Liver (tissue), 9 donors: ENCODE data around the gene NFILZ. TPM values are rescaled to one million over a fixed set of nuclear protein-coding genes. Genes with fewer than 3 reads are reported as not detected.

Experiments
- DNase-seq: peaks from one replicate; pipeline ENCODE4 v3.0.0-alpha.2; 2017; ENCODE audit warnings: low spot score
- H3K27ac ChIP-seq, 2 donors: one replicate each; pipeline ENCODE4 v1.7.0; 2013; ENCODE audit warnings: inconsistent platforms in 2 of 2, low read length in 2 of 2, control low read depth in 1 of 2, low read depth in 1 of 2, mild to moderate bottlenecking in 1 of 2
- H3K27me3 ChIP-seq, 4 donors: one replicate each; pipeline versions ENCODE4 v1.6.1 to v1.7.0; 2013; ENCODE audit warnings: low read length in 3 of 4, inconsistent platforms in 1 of 4, mild to moderate bottlenecking in 1 of 4, moderate library complexity in 1 of 4; ENCODE audit not compliant: control insufficient read depth in 4 of 4, insufficient read depth in 4 of 4
- H3K36me3 ChIP-seq, 4 donors: one replicate each; pipeline versions ENCODE4 v1.6.1 to v1.7.0; 2013; ENCODE audit warnings: low read length in 3 of 4, mild to moderate bottlenecking in 3 of 4, low read depth in 1 of 4, moderate library complexity in 1 of 4; ENCODE audit not compliant: control insufficient read depth in 4 of 4, insufficient read depth in 3 of 4
- H3K4me1 ChIP-seq, 4 donors: one replicate each; pipeline versions ENCODE4 v1.6.1 to v1.7.0; 2013; ENCODE audit warnings: low read length in 3 of 4, mild to moderate bottlenecking in 3 of 4, moderate library complexity in 1 of 4; ENCODE audit not compliant: control insufficient read depth in 4 of 4, insufficient read depth in 4 of 4
- H3K4me3 ChIP-seq, 3 donors: one replicate each; pipeline versions ENCODE4 v1.6.1 to v1.7.0; 2013; ENCODE audit warnings: low read length in 3 of 3, control low read depth in 1 of 3, low read depth in 1 of 3, mild to moderate bottlenecking in 1 of 3
- H3K9ac ChIP-seq, 2 donors: one replicate each; pipeline ENCODE4 v1.7.0; 2013; ENCODE audit warnings: low read length in 2 of 2, mild to moderate bottlenecking in 2 of 2, moderate library complexity in 2 of 2, control low read depth in 1 of 2, low read depth in 1 of 2
- H3K9me3 ChIP-seq, 4 donors: one replicate each; pipeline versions ENCODE4 v1.6.1 to v1.7.0; 2013; ENCODE audit warnings: low read length in 3 of 4; ENCODE audit not compliant: control insufficient read depth in 4 of 4
- EGR1 ChIP-seq, 2 donors: IDR thresholded peaks; 2 replicates each; pipeline ENCODE4 v1.6.1; 2016 to 2018; ENCODE audit warnings: antibody characterized with exemption in 2 of 2, low read depth in 2 of 2
- FOXA1 ChIP-seq: IDR thresholded peaks from 2 replicates; pipeline ENCODE4 v1.6.1; 2016; ENCODE audit warnings: antibody characterized with exemption
- GABPA ChIP-seq, 2 donors: IDR thresholded peaks in 1 of 2; conservative IDR thresholded peaks in 1 of 2; 2 replicates each; pipeline ENCODE4 v1.6.1; 2016; ENCODE audit warnings: antibody characterized with exemption in 2 of 2, mild to moderate bottlenecking in 1 of 2, moderate library complexity in 1 of 2
- HNF4A ChIP-seq, 2 donors: conservative IDR thresholded peaks; 2 replicates each; pipeline ENCODE4 v1.6.1; 2016; ENCODE audit warnings: antibody characterized with exemption in 2 of 2, mild to moderate bottlenecking in 2 of 2
- RAD21 ChIP-seq, 2 donors: IDR thresholded peaks; 2 replicates each; pipeline ENCODE4 v1.6.1; 2016; ENCODE audit warnings: antibody characterized with exemption in 2 of 2, mild to moderate bottlenecking in 2 of 2
- REST ChIP-seq: IDR thresholded peaks from 2 replicates; pipeline ENCODE4 v1.6.1; 2016; ENCODE audit warnings: antibody characterized with exemption, mild to moderate bottlenecking
- RXRA ChIP-seq, 2 donors: IDR thresholded peaks; 2 replicates each; pipeline ENCODE4 v1.6.1; 2017 to 2018; ENCODE audit warnings: antibody characterized with exemption in 2 of 2, mild to moderate bottlenecking in 1 of 2
- SP1 ChIP-seq: IDR thresholded peaks from 2 replicates; pipeline ENCODE4 v1.6.1; 2018; ENCODE audit warnings: antibody characterized with exemption, mild to moderate bottlenecking
- TAF1 ChIP-seq: conservative IDR thresholded peaks from 2 replicates; pipeline ENCODE4 v1.6.1; 2016; ENCODE audit warnings: antibody characterized with exemption, mild to moderate bottlenecking
- YY1 ChIP-seq: IDR thresholded peaks from 2 replicates; pipeline ENCODE4 v1.6.1; 2016; ENCODE audit warnings: antibody characterized with exemption, mild to moderate bottlenecking
- WGBS: extraction: QIAGEN DNeasy Blood & Tissue Kit; methylation state at CpG from one replicate; pipeline ENCODE4 v1.1.7; 2013; 5-methylcytosine and 5-hydroxymethylcytosine counted together
- polyA plus RNA-seq, 2 donors: library from polyadenylated mRNA; stranded (reverse) in 1 of 2; unstranded in 1 of 2; fragments of 200-250 nt in 1 of 2; fragments of >200 nt in 1 of 2; fragmentation: Nextera tagmentation in 1 of 2; extraction: Ambion mirVana in 1 of 2; gene quantifications; one replicate each; pipeline versions ENCODE4 v1.2.1 to v1.2.3, GENCODE V29; 2013 to 2015
- total RNA-seq, 2 donors: library from RNA; depleted of rRNA; stranded (reverse); fragments of >200 nt; gene quantifications; one replicate each; pipeline ENCODE4 v1.2.3, GENCODE V29; 2014
- TF ChIP-seq, protein P1 (sequence below): fragments of 150-350 bp; IDR thresholded peaks from 2 replicates; pipeline ENCODE4 v1.5.1; 2017; ENCODE audit warnings: improper control_type of control experiment, low read depth, low read length; ENCODE audit not compliant: missing input control
- TF ChIP-seq, protein P2 (sequence below): IDR thresholded peaks from 2 replicates; pipeline ENCODE4 v1.6.1; 2016; ENCODE audit warnings: antibody characterized with exemption
- TF ChIP-seq, protein P3 (sequence below): IDR thresholded peaks from 2 replicates; pipeline ENCODE4 v1.6.1; 2016; ENCODE audit warnings: antibody characterized with exemption
- donor health status: healthy.
- donor health status: healthy.
- donor health status: healthy.
- donor health status: healthy.
- donor health status: healthy.

NFILZ gene
- total and polyA plus RNA-seq, 4 donors = not detected

DNA sequence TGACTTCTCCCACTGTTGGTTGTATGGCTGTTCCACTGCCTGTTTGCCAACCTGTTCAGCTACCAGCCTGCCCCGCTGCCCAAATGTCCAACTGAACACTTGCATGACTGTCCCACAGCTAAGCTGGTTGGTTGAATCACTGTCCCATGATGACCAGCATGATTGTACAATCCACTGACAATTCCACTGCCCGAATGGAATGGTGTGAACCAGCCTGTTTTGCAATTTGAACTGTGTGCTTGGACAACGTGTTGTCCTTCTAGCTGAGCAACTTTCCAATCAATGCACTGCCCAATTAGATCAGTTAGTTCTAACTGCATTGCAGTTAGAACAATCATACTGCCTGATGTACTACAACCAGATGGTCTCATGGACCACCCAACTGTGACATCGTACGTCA, 28.6 kb upstream of the NFILZ start (continued):
- TF ChIP-seq, protein P1, sequence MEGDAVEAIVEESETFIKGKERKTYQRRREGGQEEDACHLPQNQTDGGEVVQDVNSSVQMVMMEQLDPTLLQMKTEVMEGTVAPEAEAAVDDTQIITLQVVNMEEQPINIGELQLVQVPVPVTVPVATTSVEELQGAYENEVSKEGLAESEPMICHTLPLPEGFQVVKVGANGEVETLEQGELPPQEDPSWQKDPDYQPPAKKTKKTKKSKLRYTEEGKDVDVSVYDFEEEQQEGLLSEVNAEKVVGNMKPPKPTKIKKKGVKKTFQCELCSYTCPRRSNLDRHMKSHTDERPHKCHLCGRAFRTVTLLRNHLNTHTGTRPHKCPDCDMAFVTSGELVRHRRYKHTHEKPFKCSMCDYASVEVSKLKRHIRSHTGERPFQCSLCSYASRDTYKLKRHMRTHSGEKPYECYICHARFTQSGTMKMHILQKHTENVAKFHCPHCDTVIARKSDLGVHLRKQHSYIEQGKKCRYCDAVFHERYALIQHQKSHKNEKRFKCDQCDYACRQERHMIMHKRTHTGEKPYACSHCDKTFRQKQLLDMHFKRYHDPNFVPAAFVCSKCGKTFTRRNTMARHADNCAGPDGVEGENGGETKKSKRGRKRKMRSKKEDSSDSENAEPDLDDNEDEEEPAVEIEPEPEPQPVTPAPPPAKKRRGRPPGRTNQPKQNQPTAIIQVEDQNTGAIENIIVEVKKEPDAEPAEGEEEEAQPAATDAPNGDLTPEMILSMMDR = no peak
- TF ChIP-seq, protein P2, sequence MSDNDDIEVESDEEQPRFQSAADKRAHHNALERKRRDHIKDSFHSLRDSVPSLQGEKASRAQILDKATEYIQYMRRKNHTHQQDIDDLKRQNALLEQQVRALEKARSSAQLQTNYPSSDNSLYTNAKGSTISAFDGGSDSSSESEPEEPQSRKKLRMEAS = no peak
- TF ChIP-seq YY1 = peak; percentile 52
- no peak for TF ChIP-seq RAD21 (IDR thresholded peaks at IDR 0.05)
- TF ChIP-seq SP1 = peak; percentile 66
- TF ChIP-seq HNF4A (conservative IDR thresholded peaks at IDR 0.05) = peak; percentile 56 to 81

- Histone ChIP-seq H3K4me3 (no peak overlapping the region), H3K4me1 (peaks cover 0 to 32% (median 19%) of the 10 kb centered on the region in 4 donors), H3K9me3 (no peaks in the 10 kb centered on the region), H3K27me3 (no peaks in the 10 kb centered on the region), H3K9ac (no peak overlapping the region), H3K36me3 (peaks cover 0 to 7% (median under 1%) of the 10 kb centered on the region in 4 donors), H3K27ac (no peak overlapping the region)
- DNase-seq = no peak
- TF ChIP-seq RXRA (IDR thresholded peaks at IDR 0.05) (no peak), SP1 (no peak), FOXA1 (no peak), TAF1 (no peak), GABPA (IDR thresholded peaks at IDR 0.05 in 1 of 2, conservative IDR thresholded peaks at IDR 0.05 in 1 of 2) (no peak), RAD21 (IDR thresholded peaks at IDR 0.05) (no peak), HNF4A (conservative IDR thresholded peaks at IDR 0.05) (no peak), EGR1 (IDR thresholded peaks at IDR 0.05; ENCODE audit: low read depth in 2 of 2) (no peak)
- TF ChIP-seq, protein P1 = no peak
- 99% methylated on average over 17 of the region's 17 CpGs for WGBS
These were observed 24.9 kb upstream of the NFILZ start for GRCh38 chr19:8605514-8605913.

DNA sequence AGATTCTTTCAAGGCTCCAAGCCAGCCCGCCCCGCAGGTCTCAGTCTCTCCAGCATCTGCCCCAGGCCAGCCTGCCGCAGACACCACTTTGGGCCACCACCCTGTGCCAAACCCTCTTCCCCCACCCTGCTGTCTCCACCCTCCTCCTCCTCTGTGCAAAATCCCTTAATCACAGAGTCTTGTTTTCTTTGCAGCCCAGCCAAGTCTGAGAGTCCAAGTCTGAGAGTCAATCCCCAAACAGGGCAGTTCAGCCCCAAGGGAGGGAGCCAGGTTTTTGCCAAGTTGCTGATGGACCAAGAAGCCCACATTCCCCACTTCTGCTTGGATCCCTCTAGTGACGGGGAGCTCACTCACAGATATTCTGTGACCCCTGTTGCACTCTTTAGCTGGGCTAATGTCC, 23.0 kb upstream of the NFILZ start:
- Histone ChIP-seq H3K9ac (no peak overlapping the region), H3K27me3 (no peaks in the 10 kb centered on the region), H3K27ac (no peak overlapping the region), H3K4me1 (peaks cover 0 to 31% (median 18%) of the 10 kb centered on the region in 4 donors), H3K4me3 (no peak overlapping the region), H3K9me3 (no peaks in the 10 kb centered on the region), H3K36me3 (peaks cover 0 to 2% (median 0%) of the 10 kb centered on the region in 4 donors)
- 81% methylated on average over 4 of the region's 4 CpGs for WGBS
- TF ChIP-seq TAF1 = no peak
- no peak for TF ChIP-seq REST
- TF ChIP-seq RAD21 (IDR thresholded peaks at IDR 0.05) = no peak
- TF ChIP-seq, protein P3, sequence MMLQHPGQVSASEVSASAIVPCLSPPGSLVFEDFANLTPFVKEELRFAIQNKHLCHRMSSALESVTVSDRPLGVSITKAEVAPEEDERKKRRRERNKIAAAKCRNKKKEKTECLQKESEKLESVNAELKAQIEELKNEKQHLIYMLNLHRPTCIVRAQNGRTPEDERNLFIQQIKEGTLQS = no peak
- no peak for TF ChIP-seq SP1
- no peak for TF ChIP-seq FOXA1
- DNase-seq = no peak
